Measurements from ENCODE around the gene MYO1D.
"Not testable (repeated sequence)": the region's sequence is repeated elsewhere in the genome, so short reads cannot be mapped to it uniquely, and the experiment has no call there.

MYO1D gene

GRCh38 chr17:32536736-32537643 is 339.9 kb downstream of the MYO1D start:
- no peak for DNase-seq (ENCODE audit: low read depth, low spot score)
- no peak overlapping the region for H3K4me3 ChIP-seq (ENCODE audit: low read length)

GRCh38 chr17:32533296-32533695 is 343.6 kb downstream of the MYO1D start:
- H3K4me3 ChIP-seq (ENCODE audit: low read length) = no peak overlapping the region
- no peak for DNase-seq (ENCODE audit: low read depth, low spot score)

- no peak for DNase-seq (ENCODE audit: low read depth, low spot score)
- H3K4me3 ChIP-seq (ENCODE audit: low read length) = no peak overlapping the region
Measured at GRCh38 chr17:32529604-32530003, 347.3 kb downstream of the MYO1D start.

- H3K4me3 ChIP-seq (ENCODE audit: low read length) = no peak overlapping the region
- DNase-seq (ENCODE audit: low read depth, low spot score) = no peak
Measured at GRCh38 chr17:32528825-32529224, 348.1 kb downstream of the MYO1D start.

GRCh38 chr17:32527146-32527545 is 349.8 kb downstream of the MYO1D start:
- DNase-seq (ENCODE audit: low read depth, low spot score) = no peak
- H3K4me3 ChIP-seq (ENCODE audit: low read length) = no peak overlapping the region

- no peak overlapping the region for H3K4me3 ChIP-seq (ENCODE audit: low read length)
- DNase-seq (ENCODE audit: low read depth, low spot score) = no peak
Measured at GRCh38 chr17:32525122-32525521, 351.8 kb downstream of the MYO1D start.

- H3K4me3 ChIP-seq (ENCODE audit: low read length); DNase-seq (ENCODE audit: low read depth, low spot score): not testable (repeated sequence)
Measured at GRCh38 chr17:32524553-32524880, 352.4 kb downstream of the MYO1D start.

GRCh38 chr17:32523827-32524552 is 352.9 kb downstream of the MYO1D start:
- no peak overlapping the region for H3K4me3 ChIP-seq (ENCODE audit: low read length)
- DNase-seq (ENCODE audit: low read depth, low spot score) = no peak

- no peak for DNase-seq (ENCODE audit: low read depth, low spot score)
Measured at GRCh38 chr17:32523017-32523680, 353.8 kb downstream of the MYO1D start.

GRCh38 chr17:32520737-32521404 is 356.1 kb downstream of the MYO1D start:
- no peak for DNase-seq (ENCODE audit: low read depth, low spot score)
- H3K4me3 ChIP-seq (ENCODE audit: low read length) = no peak overlapping the region

More at GRCh38 chr17:32523017-32523680, 353.8 kb downstream of the MYO1D start:
- no peak overlapping the region for H3K4me3 ChIP-seq (ENCODE audit: low read length)

- H3K4me3 ChIP-seq (ENCODE audit: low read length) = peak overlapping the region; percentile 48
- no peak for DNase-seq (ENCODE audit: low read depth, low spot score)
Measured at GRCh38 chr17:32520104-32520701, 356.7 kb downstream of the MYO1D start.

- no peak for DNase-seq (ENCODE audit: low read depth, low spot score)
- H3K4me3 ChIP-seq (ENCODE audit: low read length) = peak overlapping the region; percentile 48
Measured at GRCh38 chr17:32519228-32520103, 357.5 kb downstream of the MYO1D start.

GRCh38 chr17:32518646-32519227 is 358.2 kb downstream of the MYO1D start:
- H3K4me3 ChIP-seq (ENCODE audit: low read length) = peak overlapping the region; percentile 48
- DNase-seq (ENCODE audit: low read depth, low spot score) = no peak

GRCh38 chr17:32517982-32518381 is 358.9 kb downstream of the MYO1D start:
- H3K4me3 ChIP-seq (ENCODE audit: low read length) = no peak overlapping the region
- no peak for DNase-seq (ENCODE audit: low read depth, low spot score)

- no peak overlapping the region for H3K4me3 ChIP-seq (ENCODE audit: low read length)
- peak; percentile 60 for DNase-seq (ENCODE audit: low read depth, low spot score)
Measured at GRCh38 chr17:32516940-32517701, 359.8 kb downstream of the MYO1D start.

- H3K4me3 ChIP-seq (ENCODE audit: low read length) = no peak overlapping the region
- no peak for DNase-seq (ENCODE audit: low read depth, low spot score)
Measured at GRCh38 chr17:32516450-32516849, 360.5 kb downstream of the MYO1D start.
